ENCODE measurements around the gene NRIP2. TPM values are rescaled to one million over a fixed set of nuclear protein-coding genes. Genes with fewer than 3 reads are reported as not detected.

The NRIP2 gene
- not detected for total RNA-seq
- total RNA-seq (2013), result not detected
- total RNA-seq, result 0 to 0.12 (median 0) reads per million in 29 experiments

- ATAC-seq (replicated peaks in 1 of 4) (no peak), DNase-seq (no peak)
- 61% methylated on average over 22 of the region's 32 CpGs for WGBS (ENCODE audit: insufficient coverage)
- Mint-ChIP-seq H3K4me3 (no peak within 1 kb of the TSS), H3K9me3 (no peaks in the 10 kb centered on the region), H3K4me1 (peaks cover 3 to 14% (median 8%) of the 10 kb centered on the region in 3 donors), H3K36me3 (peaks cover 37% of the 10 kb centered on the region), H3K27ac (peak within 1 kb of the TSS in 1 of 2 donors; percentile 17), H3K27me3 (no peaks in the 10 kb centered on the region)
- CTCF ChIA-PET, result no interaction called here
- H3K4me1 ChIP-seq (ENCODE audit: control insufficient read depth in 1 of 2, extremely low read depth in 1 of 2, insufficient read depth in 2 of 2, low read length in 2 of 2), result peaks cover 0 to 7% of the 10 kb centered on the region in 2 experiments
- POLR2A ChIA-PET, result no interaction called here
- peaks cover 4 to 30% of the 10 kb centered on the region in 2 donors for H3K36me3 ChIP-seq (ENCODE audit: control insufficient read depth in 2 of 2, extremely low read depth in 1 of 2, insufficient read depth in 1 of 2, low read length in 1 of 2)
- no peak within 1 kb of the TSS for H3K4me3 ChIP-seq (ENCODE audit: control insufficient read depth in 1 of 2, extremely low read depth in 1 of 2, low read length in 1 of 2)
- no peaks in the 10 kb centered on the region for H3K9me3 ChIP-seq
- H3K27me3 ChIP-seq (replicated peaks in 1 of 2; ENCODE audit: control insufficient read depth in 2 of 2, extremely low read depth in 1 of 2, insufficient read depth in 2 of 2, low read length in 1 of 2), result no peaks in the 10 kb centered on the region
- H3K27ac ChIP-seq (ENCODE audit: low read length), result no peak within 1 kb of the TSS
Measured at GRCh38 chr12:2834581-2835491, at the start of gene NRIP2. Gene NRIP2 (minus strand): TSS chr12:2835035. CDS start chr12:2834983, 52 bp downstream.

- H3K9me3 ChIP-seq, result no peaks in the 10 kb centered on the region
- peaks cover 5 to 42% of the 10 kb centered on the region in 2 experiments for H3K4me1 ChIP-seq (ENCODE audit: control insufficient read depth in 1 of 2, extremely low read depth in 1 of 2, insufficient read depth in 2 of 2, low read length in 2 of 2)
- 43% methylated on average over 1 of the region's 3 CpGs for WGBS (ENCODE audit: insufficient coverage)
- Mint-ChIP-seq H3K27me3 (no peaks in the 10 kb centered on the region), H3K9me3 (no peaks in the 10 kb centered on the region), H3K4me3 (peak overlapping the region in 2 of 3 donors; percentile 48 to 92), H3K36me3 (peaks cover 4% of the 10 kb centered on the region), H3K27ac (peak overlapping the region; percentile 43 to 61), H3K4me1 (peaks cover 37 to 46% (median 39%) of the 10 kb centered on the region in 3 donors)
- DNase-seq (no peak), ATAC-seq (replicated peaks in 1 of 4) (no peak)
- no peak overlapping the region for H3K27ac ChIP-seq (ENCODE audit: low read length)
- peaks cover 0 to 3% of the 10 kb centered on the region in 2 donors for H3K36me3 ChIP-seq (ENCODE audit: control insufficient read depth in 2 of 2, extremely low read depth in 1 of 2, insufficient read depth in 1 of 2, low read length in 1 of 2)
- H3K4me3 ChIP-seq (ENCODE audit: control insufficient read depth in 1 of 2, extremely low read depth in 1 of 2, low read length in 1 of 2), result no peak overlapping the region
- H3K27me3 ChIP-seq (replicated peaks in 1 of 2; ENCODE audit: control insufficient read depth in 2 of 2, extremely low read depth in 1 of 2, insufficient read depth in 2 of 2, low read length in 1 of 2), result no peaks in the 10 kb centered on the region
- ChIA-PET POLR2A (no interaction called here), CTCF (interaction anchor here (0.6 to 1.2 kb wide), 4 partner anchors 10 to 88 kb away, joined by 3 to 9 read pairs (median 4); no protein-coding TSS in a partner anchor)
Measured at GRCh38 chr12:2879853-2880252, 45.0 kb upstream of the NRIP2 start.

- H3K27me3 ChIP-seq (replicated peaks in 1 of 2; ENCODE audit: control insufficient read depth in 2 of 2, extremely low read depth in 1 of 2, insufficient read depth in 2 of 2, low read length in 1 of 2), result no peaks in the 10 kb centered on the region
- H3K27ac ChIP-seq (ENCODE audit: low read length), result peak overlapping the region; percentile 90
- peak in 1 of 35 experiments; percentile 12 for DNase-seq
- POLR2A ChIA-PET, result interaction anchor here (0.7 to 1.1 kb wide), 4 partner anchors 8 to 1167 kb away, joined by 3 read pairs; no protein-coding TSS in a partner anchor
- Mint-ChIP-seq H3K27ac (peak overlapping the region; percentile 99), H3K4me3 (peak overlapping the region; percentile 92 to 98 (median 98)), H3K4me1 (peaks cover 31 to 42% (median 39%) of the 10 kb centered on the region in 3 donors), H3K36me3 (no peaks in the 10 kb centered on the region), H3K9me3 (no peaks in the 10 kb centered on the region), H3K27me3 (no peaks in the 10 kb centered on the region)
- WGBS (ENCODE audit: insufficient coverage), result 28% methylated on average over 10 of the region's 16 CpGs
- peaks cover 0 to 3% of the 10 kb centered on the region in 2 donors for H3K36me3 ChIP-seq (ENCODE audit: control insufficient read depth in 2 of 2, extremely low read depth in 1 of 2, insufficient read depth in 1 of 2, low read length in 1 of 2)
- H3K9me3 ChIP-seq, result no peaks in the 10 kb centered on the region
- CTCF ChIA-PET, result interaction anchor here (0.6 to 1.3 kb wide), 4 partner anchors 10 to 207 kb away, joined by 3 to 6 read pairs (median 4); partner anchors contain the start of gene TULP3 (in 1 of the 2)
- H3K4me1 ChIP-seq (ENCODE audit: control insufficient read depth in 1 of 2, extremely low read depth in 1 of 2, insufficient read depth in 2 of 2, low read length in 2 of 2), result peaks cover 5 to 41% of the 10 kb centered on the region in 2 experiments
- ATAC-seq (replicated peaks in 1 of 4), result no peak
- peak overlapping the region; percentile 75 to 94 for H3K4me3 ChIP-seq (ENCODE audit: control insufficient read depth in 1 of 2, extremely low read depth in 1 of 2, low read length in 1 of 2)
Measured at GRCh38 chr12:2877953-2878732, 43.3 kb upstream of the NRIP2 start.

- ChIA-PET POLR2A (interaction anchor here (0.6 to 1.3 kb wide), 3 partner anchors 9 to 80 kb away, joined by 3 to 7 read pairs (median 3); partner anchors contain the start of gene TULP3 (in 1 of the 2)), CTCF (interaction anchor here in 1 of 2 donors (1.3 kb wide), 1 partner anchor 13 kb away, joined by 6 read pairs; the partner anchor contains the start of gene TULP3)
- no peaks in the 10 kb centered on the region for H3K9me3 ChIP-seq
- H3K4me3 Mint-ChIP-seq, result peak within 1 kb of the TSS; percentile 92 to 98 (median 98)
- peaks cover 5 to 39% of the 10 kb centered on the region in 2 experiments for H3K4me1 ChIP-seq (ENCODE audit: control insufficient read depth in 1 of 2, extremely low read depth in 1 of 2, insufficient read depth in 2 of 2, low read length in 2 of 2)
- H3K4me1 Mint-ChIP-seq, result peaks cover 31 to 39% (median 36%) of the 10 kb centered on the region in 3 donors
- H3K9me3 Mint-ChIP-seq, result no peaks in the 10 kb centered on the region
- peak within 1 kb of the TSS; percentile 90 for H3K27ac ChIP-seq (ENCODE audit: low read length)
- peak; percentile 62 to 91 (median 82) for DNase-seq
- H3K27me3 Mint-ChIP-seq, result no peaks in the 10 kb centered on the region
- H3K27me3 ChIP-seq (replicated peaks in 1 of 2; ENCODE audit: control insufficient read depth in 2 of 2, extremely low read depth in 1 of 2, insufficient read depth in 2 of 2, low read length in 1 of 2), result no peaks in the 10 kb centered on the region
- no peaks in the 10 kb centered on the region for H3K36me3 Mint-ChIP-seq
- WGBS (ENCODE audit: insufficient coverage), result 1% methylated on average over 50 of the region's 70 CpGs
- ATAC-seq (replicated peaks in 1 of 4), result peak; percentile 84 to 88 (median 86)
- H3K4me3 ChIP-seq (ENCODE audit: control insufficient read depth in 1 of 2, extremely low read depth in 1 of 2, low read length in 1 of 2), result peak within 1 kb of the TSS; percentile 75 to 94
- peaks cover 0 to 2% of the 10 kb centered on the region in 2 donors for H3K36me3 ChIP-seq (ENCODE audit: control insufficient read depth in 2 of 2, extremely low read depth in 1 of 2, insufficient read depth in 1 of 2, low read length in 1 of 2)
- peak within 1 kb of the TSS; percentile 99 for H3K27ac Mint-ChIP-seq
Measured at GRCh38 chr12:2877047-2877952, 42.5 kb upstream of the NRIP2 start, which contains the start of the genes FOXM1 and RHNO1. Gene FOXM1 (minus strand): TSS chr12:2877174. CDS start chr12:2874478, 2,696 bp downstream. Gene RHNO1 (plus strand): TSS chr12:2877223. CDS start chr12:2885367, 8,144 bp downstream.

- Histone ChIP-seq H3K27ac (ENCODE audit: low read length) (peak overlapping the region; percentile 55), H3K9me3 (no peaks in the 10 kb centered on the region), H3K4me3 (ENCODE audit: control insufficient read depth in 1 of 2, extremely low read depth in 1 of 2, low read length in 1 of 2) (peak overlapping the region; percentile 61 to 75), H3K36me3 (ENCODE audit: control insufficient read depth in 2 of 2, extremely low read depth in 1 of 2, insufficient read depth in 1 of 2, low read length in 1 of 2) (no peaks in the 10 kb centered on the region), H3K4me1 (ENCODE audit: control insufficient read depth in 1 of 2, extremely low read depth in 1 of 2, insufficient read depth in 2 of 2, low read length in 2 of 2) (peaks cover 5 to 39% of the 10 kb centered on the region in 2 experiments), H3K27me3 (replicated peaks in 1 of 2; ENCODE audit: control insufficient read depth in 2 of 2, extremely low read depth in 1 of 2, insufficient read depth in 2 of 2, low read length in 1 of 2) (no peaks in the 10 kb centered on the region)
- Mint-ChIP-seq H3K27ac (peak overlapping the region; percentile 59 to 73), H3K4me3 (peak overlapping the region; percentile 74 to 92 (median 81)), H3K4me1 (peaks cover 31 to 36% (median 32%) of the 10 kb centered on the region in 3 donors), H3K27me3 (no peaks in the 10 kb centered on the region), H3K9me3 (no peaks in the 10 kb centered on the region), H3K36me3 (no peaks in the 10 kb centered on the region)
- ChIA-PET POLR2A (interaction anchor here in 1 of 2 donors (0.6 to 1.3 kb wide), 2 partner anchors 14 to 80 kb away, joined by 3 to 7 read pairs; partner anchors contain the start of gene TULP3), CTCF (no interaction called here)
- peak in 6 of 35 experiments; percentile 6 to 27 (median 14) for DNase-seq
- peak; percentile 46 to 55 (median 52) for ATAC-seq (replicated peaks in 1 of 4)
- WGBS (ENCODE audit: insufficient coverage), result 2% methylated on average over 31 of the region's 38 CpGs
Measured at GRCh38 chr12:2876431-2877046, 41.7 kb upstream of the NRIP2 start.

Measured in T-cell (primary cell).